NCI-H524 (cell line): Measurements from ENCODE around the gene DLX1.
"Not testable (repeated sequence)": the region's sequence is repeated elsewhere in the genome, so short reads cannot be mapped to it uniquely, and the experiment has no call there.

Experiments used
- DNase-seq, 2 experiments: peaks; one replicate each; lab custom pipeline; 2025; lab: John Stamatoyannopoulos, UW

Gene DLX1

DNA sequence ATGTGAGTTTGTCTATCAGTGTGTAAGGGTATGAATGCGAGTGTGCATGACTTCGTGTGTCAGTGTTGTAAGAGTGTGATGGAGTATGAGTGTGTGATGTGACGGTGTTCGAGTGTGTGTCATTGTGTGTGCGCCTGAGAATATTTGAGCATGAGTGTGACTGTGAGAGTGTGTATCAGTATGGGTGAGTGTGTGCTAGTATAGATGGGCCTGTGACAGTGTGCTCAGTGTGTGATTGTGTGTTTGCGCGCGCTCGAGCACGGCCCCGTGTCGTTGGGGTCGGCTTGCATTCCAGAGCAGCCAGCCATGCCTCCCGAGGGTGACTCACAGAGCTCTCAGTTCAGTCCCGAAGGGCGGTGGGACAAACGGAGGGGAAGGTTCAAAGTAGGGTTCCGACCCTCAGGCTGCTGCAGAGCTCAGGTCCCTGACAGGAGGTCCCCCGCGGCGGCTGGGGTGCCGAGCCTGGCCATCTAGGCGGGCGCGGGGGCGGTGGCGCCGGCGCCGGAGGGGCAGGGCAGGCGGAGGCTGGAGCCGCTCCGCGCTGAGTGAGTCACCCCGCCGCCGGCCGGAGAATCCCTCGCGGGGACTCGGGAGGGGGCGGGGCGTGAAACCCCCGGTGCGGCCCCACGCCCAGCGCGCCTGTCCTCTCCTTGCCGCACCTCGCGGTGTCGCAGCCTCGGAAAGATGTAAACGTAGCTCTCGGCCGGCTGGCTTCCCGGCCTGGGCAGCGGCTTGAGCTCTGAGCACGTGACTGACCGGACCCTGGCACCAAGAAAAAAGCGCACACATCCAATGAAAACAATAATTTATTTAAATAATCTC lies 13.6 kb downstream of the DLX1 start:
- DNase-seq = no peak

DNA sequence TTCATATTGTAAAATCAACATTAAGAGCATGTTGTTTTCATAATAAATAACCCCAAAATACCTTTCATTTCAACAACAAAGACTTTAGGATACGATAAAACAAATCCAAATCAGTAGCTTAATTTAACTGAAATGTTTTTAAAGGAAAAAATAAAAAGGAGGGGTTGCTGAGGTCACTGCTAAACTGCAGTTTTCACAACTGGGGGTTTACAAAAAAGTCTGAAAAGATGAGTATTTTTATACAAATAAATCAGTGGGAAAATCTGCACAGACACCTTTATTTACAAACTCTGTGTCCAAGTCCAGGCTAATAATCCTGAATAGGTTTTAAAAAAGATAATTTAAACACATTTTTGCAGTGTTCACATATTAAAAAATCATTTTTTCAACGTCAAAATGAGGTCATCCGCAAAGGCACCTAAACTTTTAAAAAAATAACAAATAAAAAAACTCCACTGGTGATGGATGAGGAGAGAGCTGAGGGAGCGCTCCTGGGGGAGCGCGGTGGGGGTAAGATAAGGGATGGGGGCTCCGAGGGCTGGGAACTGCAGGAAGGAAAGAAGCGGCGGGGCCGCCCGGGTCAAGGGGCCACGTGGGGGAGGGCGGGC lies 14.3 kb downstream of the DLX1 start:
- no peak for DNase-seq

- DNase-seq = no peak
Measured at GRCh38 chr2:172100080-172100934, 15.0 kb downstream of the DLX1 start.

GRCh38 chr2:172100935-172101820 lies 15.9 kb downstream of the DLX1 start:
- DNase-seq = no peak

DNA sequence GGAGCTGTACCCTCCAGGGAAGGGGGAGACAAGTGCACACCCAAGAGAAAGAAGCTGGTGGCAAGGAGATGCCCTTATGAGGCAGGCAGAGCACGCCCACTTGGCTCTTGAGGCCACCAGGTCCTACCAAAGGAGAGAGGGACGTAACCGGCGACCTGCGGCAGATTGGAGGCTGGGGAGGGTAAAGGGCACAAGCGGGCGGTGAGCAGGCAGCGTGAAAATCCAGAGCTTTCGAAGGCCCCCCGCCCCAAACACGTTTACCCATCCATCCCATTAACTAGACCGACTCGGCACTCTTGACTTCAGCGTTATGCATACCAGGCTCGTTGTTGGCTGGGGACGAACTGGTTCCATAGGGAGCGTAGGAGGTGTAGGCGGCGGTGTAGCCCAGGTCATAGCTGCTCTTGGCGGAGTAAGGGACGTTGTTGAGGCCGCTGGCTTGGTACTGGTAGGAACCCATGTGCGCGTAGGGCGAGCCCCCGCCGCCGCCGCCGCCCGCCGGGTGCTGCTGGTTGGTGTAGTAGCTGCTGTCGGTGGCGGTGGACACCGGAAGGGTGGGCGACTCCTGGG lies 16.6 kb downstream of the DLX1 start:
- peak in 1 of 2 experiments; percentile 63 for DNase-seq

- DNase-seq = peak; percentile 89 to 95
Measured at GRCh38 chr2:172102391-172103359, 17.4 kb downstream of the DLX1 start, which contains the start of gene DLX2. TSS of gene DLX2 (minus strand) at chr2:172102900. CDS start at chr2:172102538, 362 bp downstream.

DNA sequence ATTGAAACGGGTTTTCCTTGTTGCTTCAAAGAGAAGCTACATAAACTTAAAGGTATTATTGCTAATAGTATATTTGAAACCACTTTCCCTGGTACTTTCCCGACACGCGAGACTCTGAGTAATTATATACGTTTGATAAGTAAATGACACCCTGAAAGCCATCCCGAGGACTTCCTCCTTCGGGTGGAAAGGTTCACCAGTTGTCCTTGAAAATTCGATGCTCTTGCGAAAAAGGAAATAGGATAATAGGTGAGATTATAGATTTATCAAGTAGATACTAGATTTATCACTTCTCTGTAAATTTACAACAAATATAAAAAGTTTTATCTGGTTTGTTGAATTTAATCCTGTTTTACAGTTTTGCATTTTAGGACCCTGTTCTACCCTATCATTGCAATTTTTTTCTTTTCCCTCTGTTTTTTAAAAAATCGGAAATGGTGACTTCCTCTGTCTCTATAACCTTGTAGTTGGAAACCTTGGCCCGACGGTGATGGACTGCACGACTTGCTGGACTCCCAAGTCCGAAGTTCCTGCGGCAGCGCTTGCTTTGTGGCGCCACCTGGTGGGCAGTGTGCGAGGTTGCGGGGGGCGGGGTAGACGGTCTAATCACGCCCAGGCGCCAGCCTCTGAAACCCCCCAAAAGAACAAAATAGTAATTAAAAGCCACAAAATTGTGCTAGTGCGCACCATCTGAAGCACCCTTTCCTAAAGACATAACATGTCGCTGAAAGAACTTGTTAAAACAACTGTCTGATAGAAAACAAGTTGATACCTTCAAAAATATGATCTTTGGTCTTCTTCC lies 18.4 kb downstream of the DLX1 start:
- DNase-seq = peak; percentile 51 to 77

DNA sequence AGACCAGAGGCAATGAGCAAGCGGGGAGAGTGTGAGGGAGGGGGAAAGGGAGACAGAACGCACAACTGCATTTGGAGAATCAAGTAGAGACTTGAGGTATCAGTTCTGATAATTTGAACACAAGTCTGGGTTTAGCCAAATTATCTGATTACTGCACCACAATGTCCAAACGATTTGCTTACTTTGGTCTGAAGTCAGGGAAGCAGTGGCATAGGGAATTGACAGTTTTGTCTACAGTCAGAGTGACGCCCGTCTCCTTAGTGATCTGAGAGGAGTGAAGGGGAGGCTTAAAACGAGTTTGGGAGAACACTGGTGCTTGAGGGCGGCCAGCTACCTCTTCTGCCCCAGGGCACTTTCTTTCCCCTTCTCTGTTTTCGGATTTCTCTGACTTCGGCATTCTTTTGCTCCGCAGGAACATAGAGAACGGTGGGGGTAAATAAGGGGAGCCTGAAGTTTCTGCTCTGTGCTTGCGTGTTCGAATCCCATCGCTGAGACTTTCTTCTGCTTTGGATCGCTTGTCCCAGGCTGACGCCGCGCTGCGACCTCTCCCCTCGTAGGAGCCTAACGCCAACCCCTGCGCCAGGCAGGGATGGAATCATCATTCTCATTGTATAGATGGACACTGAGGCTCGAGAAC lies 20.3 kb downstream of the DLX1 start:
- peak in 1 of 2 experiments; percentile 11 for DNase-seq

DNA sequence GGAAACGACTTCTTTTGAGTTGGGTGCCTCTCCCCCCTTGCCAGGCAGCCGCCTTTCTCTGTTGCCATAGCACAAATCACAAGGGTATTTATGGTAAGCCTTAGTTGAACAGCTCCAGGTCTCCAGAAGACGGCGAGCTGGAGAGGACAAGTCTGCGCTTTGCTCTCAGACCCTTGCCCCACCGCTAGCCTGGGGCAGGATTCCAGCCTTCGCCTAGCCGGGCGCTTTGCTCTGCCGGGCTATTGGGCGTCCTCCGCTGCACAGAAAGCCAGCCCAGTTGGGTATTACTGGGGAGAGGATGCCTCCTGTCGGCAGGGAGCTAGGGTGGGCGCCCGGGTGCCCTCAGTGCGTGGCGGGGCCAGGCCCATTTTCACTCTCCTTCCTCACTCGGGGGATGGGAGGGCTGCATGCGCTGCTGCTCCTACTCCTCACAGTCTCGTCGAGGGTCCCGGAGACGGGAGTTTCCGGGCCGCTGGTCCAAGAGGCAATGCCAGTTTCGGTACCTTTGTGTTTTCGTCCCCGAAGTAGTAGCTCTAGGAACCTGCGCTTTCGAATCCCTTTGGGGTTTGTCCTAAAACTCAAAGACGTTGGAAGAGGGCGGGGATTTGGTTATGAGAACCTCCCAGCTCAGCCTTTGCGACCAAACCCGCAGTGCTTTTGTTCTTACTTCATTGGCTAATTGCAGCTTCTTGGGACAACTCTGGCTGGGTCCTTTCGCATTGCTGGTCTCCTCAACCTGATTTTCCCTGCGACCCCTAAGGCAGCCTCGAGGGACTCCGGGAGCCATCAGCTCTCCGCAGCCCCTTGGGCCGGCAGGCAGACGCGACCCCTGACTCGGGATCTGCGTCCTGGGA lies 21.0 kb downstream of the DLX1 start:
- peak; percentile 55 to 68 for DNase-seq

DNA sequence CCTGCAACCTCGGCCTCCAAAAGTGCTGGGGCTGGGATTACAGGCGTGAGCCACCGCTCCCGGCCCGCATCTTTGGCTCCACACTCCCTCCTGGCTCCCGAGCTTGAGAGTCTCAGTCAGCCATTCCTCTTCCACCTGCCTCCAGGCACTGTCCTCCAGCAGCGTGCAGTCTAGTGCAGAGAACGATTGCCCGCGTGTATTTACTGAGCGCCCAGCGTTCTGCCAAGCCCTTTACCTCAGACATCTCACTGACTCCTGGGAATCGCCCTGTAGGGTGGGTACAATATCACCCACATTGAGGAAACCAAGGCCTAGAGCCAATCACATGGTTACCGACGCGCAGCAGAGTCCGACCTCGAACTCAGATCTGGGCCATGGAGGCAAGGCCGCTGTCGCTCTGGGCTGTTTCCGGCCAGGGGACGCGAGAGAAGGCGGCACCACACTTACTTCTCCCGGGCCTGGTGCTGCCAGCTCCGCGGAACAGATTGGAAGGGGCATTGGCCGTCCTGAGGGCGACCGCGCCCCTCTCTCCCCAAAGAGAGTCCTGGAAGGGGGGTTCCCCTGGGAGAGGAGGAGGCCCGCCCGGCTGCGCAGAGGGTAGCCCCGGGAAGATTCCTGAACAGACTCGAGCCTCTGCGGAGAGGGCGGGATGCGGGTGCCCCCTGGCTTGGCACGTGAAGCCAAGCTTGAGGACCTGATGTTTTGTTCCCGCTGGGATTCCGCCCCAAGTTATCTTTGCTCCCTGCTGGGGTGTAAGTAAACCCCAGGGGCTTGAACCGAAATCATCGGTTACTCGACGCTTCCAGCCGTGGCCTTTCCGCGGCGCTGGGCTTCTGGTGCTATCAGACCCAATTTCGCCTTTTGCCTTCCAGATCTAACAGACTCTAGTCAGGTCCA lies 22.6 kb downstream of the DLX1 start:
- DNase-seq = no peak

GRCh38 chr2:172108587-172108930 lies 23.3 kb downstream of the DLX1 start:
- DNase-seq = no peak

GRCh38 chr2:172109256-172109987 lies 24.1 kb downstream of the DLX1 start:
- no peak for DNase-seq

GRCh38 chr2:172109988-172110811 lies 24.9 kb downstream of the DLX1 start:
- no peak for DNase-seq

GRCh38 chr2:172113617-172114016 lies 28.3 kb downstream of the DLX1 start:
- DNase-seq = peak in 1 of 2 experiments; percentile 53

DNA sequence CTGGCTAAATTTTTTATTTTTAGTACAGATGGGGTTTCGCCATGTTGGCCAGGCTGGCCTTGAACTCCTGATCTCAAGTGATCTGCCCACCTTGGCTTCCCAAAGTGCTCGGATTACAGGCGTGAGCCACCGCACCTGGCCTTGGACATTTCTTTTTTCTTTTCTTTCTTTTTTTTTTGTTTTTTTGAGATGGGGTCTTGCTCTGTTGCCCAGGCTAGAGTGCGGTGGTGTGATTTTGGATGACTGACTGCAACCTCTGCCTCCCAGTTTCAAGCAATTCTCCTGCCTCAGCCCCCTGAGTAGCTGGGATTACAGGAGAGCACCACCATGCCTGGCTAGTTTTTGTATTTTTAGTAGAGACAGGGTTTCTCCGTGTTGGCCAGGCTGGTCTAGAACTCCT lies 28.9 kb downstream of the DLX1 start:
- DNase-seq = not testable (repeated sequence)
